Panc1 (cell line): ENCODE data around the gene PROX1. TPM values are rescaled to one million over a fixed set of nuclear protein-coding genes. Genes with fewer than 3 reads are reported as not detected.

ENCODE experiments used
- ATAC-seq: fragments of 200-7000 bp; cut with Tn5 transposase; 2 replicates; pipeline ENCODE4 v1.9.1; 2020; ENCODE audit warnings: mild to moderate bottlenecking, moderate library complexity
- BruUV-seq: library from RNA; stranded (reverse); fragments of 400-500 nt; replicated peaks from 2 replicates; lab custom pipeline; 2021; lab: Mats Ljungman, UMichigan
- CTCF ChIA-PET: fragments of 300-600 bp; sonication (Branson Sonifier 250); formaldehyde crosslinking; loops from one replicate; lab custom pipeline; 2022; ENCODE audit warnings: antibody characterized with exemption; lab: Charles Lee
- POLR2A ChIA-PET: fragments of 300-600 bp; sonication (Branson Sonifier 250); formaldehyde crosslinking; loops from one replicate; lab custom pipeline; 2022; ENCODE audit warnings: antibody characterized with exemption; lab: Charles Lee
- DNase-seq: peaks from one replicate; pipeline ENCODE4 v3.0.0-alpha.2; 2010; ENCODE audit warnings: low read depth, low spot score
- H3K27ac ChIP-seq: 2 replicates; pipeline ENCODE4 v1.5.1; 2011; ENCODE audit warnings: mild to moderate bottlenecking, low read length, inconsistent platforms
- H3K27me3 ChIP-seq: fragments of 200-500 bp; sonication (Bioruptor generic); 2 replicates; pipeline ENCODE4 v1.6.0; 2014; ENCODE audit warnings: low read length, inconsistent platforms; ENCODE audit not compliant: control insufficient read depth, insufficient read depth
- H3K36me3 ChIP-seq: fragments of 200-500 bp; sonication (Bioruptor generic); 2 replicates; pipeline ENCODE4 v1.5.1; 2014; ENCODE audit warnings: inconsistent platforms, mild to moderate bottlenecking, low read length, moderate library complexity; ENCODE audit not compliant: control insufficient read depth, insufficient read depth
- H3K4me1 ChIP-seq: 2 replicates; pipeline ENCODE4 v1.5.1; 2011; ENCODE audit warnings: inconsistent platforms, mild to moderate bottlenecking, low read length, moderate library complexity; ENCODE audit not compliant: control insufficient read depth, insufficient read depth
- H3K4me3 ChIP-seq, 2 experiments: 2 replicates each; pipeline ENCODE4 v1.5.1; 2011 to 2012; ENCODE audit warnings: low read depth in 2 of 2, low read length in 2 of 2, mild to moderate bottlenecking in 2 of 2, inconsistent platforms in 1 of 2, moderate library complexity in 1 of 2
- H3K9me3 ChIP-seq: fragments of 200-500 bp; sonication (Bioruptor generic); 2 replicates; pipeline ENCODE4 v1.5.1; 2014; ENCODE audit warnings: low read depth, mild to moderate bottlenecking, inconsistent platforms, low read length, moderate library complexity; ENCODE audit not compliant: control insufficient read depth, insufficient read depth
- POLR2AphosphoS5 ChIP-seq: IDR thresholded peaks from 2 replicates; pipeline ENCODE4 v1.6.1; 2012; ENCODE audit warnings: mild to moderate bottlenecking, low read depth, low read length, moderate library complexity
- SIN3A ChIP-seq: IDR thresholded peaks from 2 replicates; pipeline ENCODE4 v1.6.1; 2012; ENCODE audit warnings: low read depth, mild to moderate bottlenecking, low read length, moderate library complexity, borderline replicate concordance; ENCODE audit not compliant: insufficient read depth
- TCF7L2 ChIP-seq: IDR thresholded peaks from 2 replicates; pipeline ENCODE4 v1.6.1; 2011; ENCODE audit warnings: mild to moderate bottlenecking, low read depth, low read length, inconsistent platforms
- in situ Hi-C: cut with HindIII; loops from 2 replicates; pipeline ENCODE4 v1.10.0; 2016; ENCODE audit warnings: low sequenced_read_pairs, low pct_unique_long_range_greater_than_20kb
- intact Hi-C: fragments of 100-400 bp; cut with micrococcal nuclease; formaldehyde crosslinking; loops from one replicate; pipeline ENCODE4 v1.10.0; 2022; ENCODE audit not compliant: unreplicated experiment
- total RNA-seq: library from RNA; stranded (reverse); gene quantifications from one replicate; pipeline ENCODE4 v1.2.1, GENCODE V29; 2021; ENCODE audit not compliant: unreplicated experiment
- TF ChIP-seq, protein P1 (sequence below): fragments of 450-650 bp; IDR thresholded peaks from 2 replicates; pipeline ENCODE4 v1.5.1; 2017; ENCODE audit warnings: mild to moderate bottlenecking
- TF ChIP-seq, protein P2 (sequence below), 2 experiments: IDR thresholded peaks; 2 replicates each; pipeline ENCODE4 v1.6.1; 2011 to 2012; ENCODE audit warnings: low read depth in 2 of 2, control low read depth in 1 of 2, low read length in 1 of 2, mild to moderate bottlenecking in 1 of 2, moderate library complexity in 1 of 2; ENCODE audit not compliant: insufficient read depth in 1 of 2

Gene PROX1
- total RNA-seq, 1 experiment from 2014 or later = 0.13 TPM

DNA sequence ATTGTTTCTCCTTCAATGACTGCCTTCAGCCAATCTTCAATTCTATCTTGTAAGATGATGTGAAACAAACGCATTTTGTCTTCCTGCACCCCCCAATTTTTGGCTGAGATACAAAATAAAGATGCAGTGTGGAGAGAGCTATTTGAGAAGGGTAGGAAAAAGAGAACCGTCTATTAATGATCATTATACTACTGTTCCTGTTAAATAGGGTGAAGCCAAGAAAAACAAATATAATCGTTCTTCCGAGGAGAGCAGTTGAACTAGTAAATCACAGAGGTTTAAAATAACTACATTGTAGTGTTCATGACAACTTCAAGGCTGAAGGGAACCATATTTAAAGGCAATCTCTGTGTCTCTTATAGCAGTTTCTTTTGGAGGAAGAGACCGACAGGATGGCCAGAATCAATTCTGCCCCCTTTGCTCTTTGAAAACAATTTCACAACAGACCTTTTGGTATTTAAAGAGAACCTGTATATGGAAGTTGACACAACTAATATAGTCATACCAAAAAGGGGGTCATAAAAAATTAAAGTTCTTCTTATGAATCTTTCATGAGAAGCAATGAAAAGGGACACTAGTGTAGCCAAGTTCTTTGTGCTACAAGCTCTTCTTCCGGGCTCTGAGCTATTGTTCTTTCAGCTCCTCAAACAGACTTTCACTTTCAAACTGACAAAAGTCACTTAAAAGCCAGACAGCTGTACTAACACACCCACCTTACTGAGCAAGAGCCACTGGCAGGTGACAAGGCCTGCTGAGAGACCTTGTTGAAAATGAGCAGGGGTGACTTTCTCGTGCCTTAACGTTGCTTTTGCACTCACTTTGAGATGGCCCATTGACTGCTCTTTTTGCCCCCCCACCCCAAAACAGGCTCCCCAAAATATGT lies 30.9 kb downstream of the PROX1 start:
- Histone ChIP-seq H3K27me3 (peaks cover 16% of the 10 kb centered on the region), H3K27ac (no peak overlapping the region), H3K9me3 (no peaks in the 10 kb centered on the region), H3K4me3 (no peak overlapping the region), H3K36me3 (no peaks in the 10 kb centered on the region), H3K4me1 (no peaks in the 10 kb centered on the region)
- ATAC-seq (no peak), DNase-seq (no peak)
- TF ChIP-seq, protein P1, sequence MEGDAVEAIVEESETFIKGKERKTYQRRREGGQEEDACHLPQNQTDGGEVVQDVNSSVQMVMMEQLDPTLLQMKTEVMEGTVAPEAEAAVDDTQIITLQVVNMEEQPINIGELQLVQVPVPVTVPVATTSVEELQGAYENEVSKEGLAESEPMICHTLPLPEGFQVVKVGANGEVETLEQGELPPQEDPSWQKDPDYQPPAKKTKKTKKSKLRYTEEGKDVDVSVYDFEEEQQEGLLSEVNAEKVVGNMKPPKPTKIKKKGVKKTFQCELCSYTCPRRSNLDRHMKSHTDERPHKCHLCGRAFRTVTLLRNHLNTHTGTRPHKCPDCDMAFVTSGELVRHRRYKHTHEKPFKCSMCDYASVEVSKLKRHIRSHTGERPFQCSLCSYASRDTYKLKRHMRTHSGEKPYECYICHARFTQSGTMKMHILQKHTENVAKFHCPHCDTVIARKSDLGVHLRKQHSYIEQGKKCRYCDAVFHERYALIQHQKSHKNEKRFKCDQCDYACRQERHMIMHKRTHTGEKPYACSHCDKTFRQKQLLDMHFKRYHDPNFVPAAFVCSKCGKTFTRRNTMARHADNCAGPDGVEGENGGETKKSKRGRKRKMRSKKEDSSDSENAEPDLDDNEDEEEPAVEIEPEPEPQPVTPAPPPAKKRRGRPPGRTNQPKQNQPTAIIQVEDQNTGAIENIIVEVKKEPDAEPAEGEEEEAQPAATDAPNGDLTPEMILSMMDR = no peak
- no peak for TF ChIP-seq POLR2AphosphoS5
- TF ChIP-seq, protein P2, sequence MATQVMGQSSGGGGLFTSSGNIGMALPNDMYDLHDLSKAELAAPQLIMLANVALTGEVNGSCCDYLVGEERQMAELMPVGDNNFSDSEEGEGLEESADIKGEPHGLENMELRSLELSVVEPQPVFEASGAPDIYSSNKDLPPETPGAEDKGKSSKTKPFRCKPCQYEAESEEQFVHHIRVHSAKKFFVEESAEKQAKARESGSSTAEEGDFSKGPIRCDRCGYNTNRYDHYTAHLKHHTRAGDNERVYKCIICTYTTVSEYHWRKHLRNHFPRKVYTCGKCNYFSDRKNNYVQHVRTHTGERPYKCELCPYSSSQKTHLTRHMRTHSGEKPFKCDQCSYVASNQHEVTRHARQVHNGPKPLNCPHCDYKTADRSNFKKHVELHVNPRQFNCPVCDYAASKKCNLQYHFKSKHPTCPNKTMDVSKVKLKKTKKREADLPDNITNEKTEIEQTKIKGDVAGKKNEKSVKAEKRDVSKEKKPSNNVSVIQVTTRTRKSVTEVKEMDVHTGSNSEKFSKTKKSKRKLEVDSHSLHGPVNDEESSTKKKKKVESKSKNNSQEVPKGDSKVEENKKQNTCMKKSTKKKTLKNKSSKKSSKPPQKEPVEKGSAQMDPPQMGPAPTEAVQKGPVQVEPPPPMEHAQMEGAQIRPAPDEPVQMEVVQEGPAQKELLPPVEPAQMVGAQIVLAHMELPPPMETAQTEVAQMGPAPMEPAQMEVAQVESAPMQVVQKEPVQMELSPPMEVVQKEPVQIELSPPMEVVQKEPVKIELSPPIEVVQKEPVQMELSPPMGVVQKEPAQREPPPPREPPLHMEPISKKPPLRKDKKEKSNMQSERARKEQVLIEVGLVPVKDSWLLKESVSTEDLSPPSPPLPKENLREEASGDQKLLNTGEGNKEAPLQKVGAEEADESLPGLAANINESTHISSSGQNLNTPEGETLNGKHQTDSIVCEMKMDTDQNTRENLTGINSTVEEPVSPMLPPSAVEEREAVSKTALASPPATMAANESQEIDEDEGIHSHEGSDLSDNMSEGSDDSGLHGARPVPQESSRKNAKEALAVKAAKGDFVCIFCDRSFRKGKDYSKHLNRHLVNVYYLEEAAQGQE (IDR thresholded peaks at IDR 0.05; ENCODE audit: insufficient read depth in 1 of 2, low read depth in 2 of 2, low read length in 1 of 2) = no peak
- no peak for TF ChIP-seq SIN3A
- TF ChIP-seq TCF7L2 = no peak
- in situ Hi-C loops = no loop called here
- no TSS peak for BruUV-seq
- ChIA-PET POLR2A (no interaction called here), CTCF (interaction anchor here (0.6 kb wide), 1 partner anchor 761 kb away, joined by 3 read pairs; no protein-coding TSS in a partner anchor)
- intact Hi-C loops = no loop called here

DNA sequence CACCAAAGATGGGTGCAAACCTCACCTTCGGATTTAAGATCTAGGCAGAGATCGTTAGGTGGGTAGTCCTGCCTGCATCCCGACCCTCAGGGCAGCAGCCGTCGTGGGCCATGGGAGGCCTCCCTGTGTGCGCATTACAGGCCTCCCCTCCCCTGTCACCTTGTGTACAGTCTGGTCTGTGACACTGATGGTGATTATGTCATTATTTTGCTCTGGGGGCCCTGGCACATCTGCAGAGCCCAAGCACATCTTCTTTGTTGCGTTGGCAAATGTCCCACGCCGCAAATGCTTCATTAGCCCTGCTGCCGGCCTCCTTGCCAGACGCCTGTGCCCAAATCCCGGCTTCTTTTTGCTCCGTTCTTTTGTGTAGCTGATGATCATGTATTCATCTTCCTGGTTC lies 31.7 kb downstream of the PROX1 start:
- DNase-seq (no peak), ATAC-seq (no peak)
- in situ Hi-C loops = no loop called here
- Histone ChIP-seq H3K9me3 (no peaks in the 10 kb centered on the region), H3K4me1 (no peaks in the 10 kb centered on the region), H3K27ac (no peak overlapping the region), H3K4me3 (no peak overlapping the region), H3K36me3 (no peaks in the 10 kb centered on the region), H3K27me3 (peaks cover 16% of the 10 kb centered on the region)
- intact Hi-C loops = no loop called here
- TF ChIP-seq POLR2AphosphoS5 (no peak), SIN3A (no peak), TCF7L2 (no peak)
- TF ChIP-seq, protein P1 = no peak
- ChIA-PET POLR2A (no interaction called here), CTCF (no interaction called here)
- BruUV-seq = no TSS peak
